HG03064 (cell line): ENCODE data around the gene HOXA2.

Source experiments
- ATAC-seq: cut with Tn5 transposase; IDR thresholded peaks from one replicate; pipeline ENCODE4 v1.9.1; 2021; ENCODE audit warnings: low read depth; ENCODE audit not compliant: unreplicated experiment

HOXA2 gene

DNA sequence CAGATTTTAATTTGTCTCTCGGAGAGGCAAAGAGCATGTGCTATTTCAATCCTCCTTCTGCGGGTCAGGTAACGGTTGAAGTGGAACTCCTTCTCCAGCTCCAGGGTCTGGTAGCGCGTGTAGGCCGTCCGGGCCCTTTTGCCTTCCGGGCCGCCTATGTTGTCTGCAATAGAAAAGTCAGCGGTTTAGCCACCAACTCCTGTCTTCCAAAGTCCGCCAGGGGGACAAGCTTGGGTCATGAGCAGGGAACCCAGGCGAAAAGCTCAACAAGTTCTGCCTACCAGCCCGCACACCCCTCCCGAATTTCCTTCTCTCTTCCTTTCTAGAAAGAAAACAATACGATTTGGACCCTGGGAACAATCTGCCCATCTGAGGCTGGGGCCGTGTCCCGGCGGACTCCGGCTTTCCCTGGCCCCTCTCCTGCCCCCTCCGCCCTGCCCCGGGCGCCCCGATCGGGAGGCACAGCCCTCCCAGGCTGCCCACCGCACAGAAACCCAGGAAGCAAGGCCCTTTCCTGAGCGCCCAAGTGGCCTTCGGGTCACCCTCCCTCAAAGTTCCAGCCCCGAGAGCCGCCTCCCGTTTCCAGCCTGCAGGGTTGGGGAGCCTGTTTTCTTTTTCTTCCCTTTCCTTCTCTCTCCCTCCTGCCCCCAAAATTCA lies 39.6 kb upstream of the HOXA2 start:
- ATAC-seq: no peak

DNA sequence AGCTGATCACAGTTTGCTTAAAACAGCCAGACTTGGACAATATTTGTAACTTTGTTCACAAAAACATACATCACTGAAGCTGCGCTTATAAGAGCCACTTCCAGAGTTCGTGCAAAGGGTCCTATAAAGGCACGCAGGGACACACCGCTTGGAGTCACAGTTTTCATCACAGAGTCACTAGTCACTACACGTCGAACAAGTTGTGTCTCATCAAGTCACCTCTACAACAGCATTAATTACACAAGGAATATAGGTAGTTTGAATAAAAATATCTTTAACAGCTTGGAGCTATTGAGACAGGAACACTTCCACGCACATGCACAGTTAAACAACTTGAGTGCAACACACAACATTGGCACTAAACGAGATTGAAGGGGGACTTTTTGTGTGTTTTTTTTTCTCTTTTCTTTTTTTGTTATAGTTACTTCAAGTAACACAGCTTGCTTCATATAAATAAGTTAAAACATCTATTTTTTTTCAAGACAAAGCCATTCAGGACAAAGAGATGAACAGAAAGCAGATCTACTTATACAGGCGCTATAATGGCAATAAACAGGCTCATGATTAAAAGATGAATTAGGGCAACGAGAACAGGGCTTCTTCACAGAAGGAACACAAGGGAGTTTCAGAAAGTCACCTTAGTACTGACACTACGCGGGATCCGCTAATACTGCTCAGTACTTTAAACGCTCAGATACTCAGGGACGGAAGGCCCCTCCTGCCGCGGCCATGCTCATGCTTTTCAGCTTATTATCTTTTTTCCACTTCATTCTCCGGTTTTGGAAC lies 38.8 kb upstream of the HOXA2 start:
- no peak for ATAC-seq

DNA sequence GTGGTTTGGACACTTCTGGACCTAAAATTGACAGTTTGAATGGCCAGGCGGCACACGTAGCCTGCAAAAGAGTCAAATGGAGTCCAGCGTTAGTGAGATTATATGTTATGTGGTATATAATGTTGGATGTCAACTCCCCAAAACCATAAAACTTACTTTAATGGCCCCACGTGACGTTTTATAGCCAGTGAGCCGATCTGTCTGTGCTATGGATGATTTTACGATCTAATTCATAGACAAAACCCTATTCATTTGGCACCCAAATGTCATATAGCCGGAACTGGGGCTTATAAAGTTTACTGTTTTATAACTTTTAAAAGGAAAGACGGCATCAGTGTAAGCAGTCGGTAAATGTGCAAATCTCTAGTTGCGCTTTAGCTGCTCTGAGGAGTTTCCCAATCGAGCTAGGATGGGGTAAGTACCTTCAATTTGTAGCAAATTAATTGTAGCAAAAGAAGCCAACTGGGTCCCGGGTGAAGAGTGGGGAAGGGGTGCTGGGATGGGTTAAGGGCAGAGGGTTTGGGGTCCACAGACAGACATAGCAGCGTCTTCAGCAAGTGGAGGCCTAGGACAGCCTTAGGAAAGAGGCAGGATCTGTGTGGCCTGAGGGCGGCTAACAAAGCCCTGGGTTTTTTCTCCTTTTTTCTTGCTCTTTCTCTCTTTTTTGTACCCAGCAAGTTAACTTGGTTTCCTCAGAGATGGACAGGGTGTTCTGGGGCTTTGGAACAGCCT lies 37.8 kb upstream of the HOXA2 start:
- no peak for ATAC-seq

DNA sequence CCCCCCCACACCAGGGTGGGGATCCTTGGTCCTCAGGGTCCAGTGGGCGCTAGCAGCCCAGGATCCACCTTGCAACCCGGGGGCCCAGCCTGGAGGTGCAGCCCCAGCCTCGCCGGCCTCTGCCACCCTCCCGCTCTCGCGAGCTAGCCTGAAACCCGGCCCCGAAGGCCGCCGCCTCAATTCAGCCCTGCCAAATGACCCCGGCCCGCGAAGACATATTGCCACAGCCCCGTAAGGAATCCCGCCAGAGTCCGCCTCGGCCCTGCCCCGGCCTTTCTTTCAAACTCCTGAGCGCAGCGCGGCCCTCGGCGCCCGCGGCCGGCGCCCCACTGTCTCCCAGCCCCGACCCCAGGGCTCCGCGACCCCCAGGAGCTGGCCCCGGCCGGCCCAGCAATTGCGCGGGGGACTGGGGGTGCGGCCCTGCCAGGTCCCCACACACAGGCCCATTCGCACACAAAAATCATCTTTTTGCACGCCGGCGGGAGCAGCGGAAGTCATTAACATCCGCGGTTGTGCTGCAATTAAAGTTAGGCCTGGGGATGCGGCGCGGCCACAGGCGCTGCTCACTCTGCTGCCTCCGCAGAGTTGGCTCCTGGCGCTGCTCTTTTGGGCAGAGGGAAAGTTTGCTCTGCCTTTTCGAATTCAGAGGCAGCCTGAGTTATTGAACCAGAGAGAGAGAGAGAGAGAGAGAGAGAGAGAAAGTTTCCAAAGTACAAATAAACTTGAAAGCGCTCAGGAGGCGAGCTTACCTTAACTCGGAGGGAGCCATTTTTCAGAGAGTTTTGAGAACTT lies 37.0 kb upstream of the HOXA2 start:
- ATAC-seq: no peak

DNA sequence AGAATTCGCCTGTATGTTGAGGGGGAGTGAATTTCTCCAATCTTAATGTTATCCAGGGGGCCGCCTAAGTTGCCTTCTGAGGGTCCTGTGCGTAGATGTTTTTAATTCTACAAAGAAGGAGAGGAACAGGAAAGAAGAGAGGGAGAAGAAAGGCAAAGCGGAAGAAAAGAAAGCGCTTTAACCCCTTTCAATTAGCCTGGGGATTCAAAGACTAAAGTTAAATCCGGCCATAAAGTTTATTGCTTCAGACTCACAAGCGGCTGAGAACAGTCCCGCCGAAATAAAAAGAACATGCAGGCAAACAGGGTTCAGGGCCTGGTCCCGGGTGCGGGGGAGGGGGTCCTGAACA lies 36.5 kb upstream of the HOXA2 start:
- no peak for ATAC-seq

DNA sequence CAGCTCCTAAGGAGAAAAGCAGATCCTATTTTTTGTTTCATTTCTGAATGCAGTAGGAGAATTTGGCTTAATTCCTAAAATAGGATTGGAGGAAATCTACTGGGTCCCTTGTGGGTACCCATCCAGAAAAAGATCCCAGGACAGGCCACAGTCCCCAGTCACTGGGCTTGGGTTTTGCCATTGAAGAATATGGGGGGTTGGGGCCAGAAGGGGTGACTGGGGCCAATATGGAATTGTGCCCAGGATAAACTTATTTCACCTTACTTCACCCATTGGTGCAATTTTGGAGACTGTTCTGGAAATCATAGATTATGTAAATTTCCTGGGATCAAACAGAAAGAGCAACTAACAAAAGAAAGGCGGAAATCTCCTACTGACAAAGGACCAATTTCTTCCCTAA lies 36.0 kb upstream of the HOXA2 start:
- no peak for ATAC-seq

DNA sequence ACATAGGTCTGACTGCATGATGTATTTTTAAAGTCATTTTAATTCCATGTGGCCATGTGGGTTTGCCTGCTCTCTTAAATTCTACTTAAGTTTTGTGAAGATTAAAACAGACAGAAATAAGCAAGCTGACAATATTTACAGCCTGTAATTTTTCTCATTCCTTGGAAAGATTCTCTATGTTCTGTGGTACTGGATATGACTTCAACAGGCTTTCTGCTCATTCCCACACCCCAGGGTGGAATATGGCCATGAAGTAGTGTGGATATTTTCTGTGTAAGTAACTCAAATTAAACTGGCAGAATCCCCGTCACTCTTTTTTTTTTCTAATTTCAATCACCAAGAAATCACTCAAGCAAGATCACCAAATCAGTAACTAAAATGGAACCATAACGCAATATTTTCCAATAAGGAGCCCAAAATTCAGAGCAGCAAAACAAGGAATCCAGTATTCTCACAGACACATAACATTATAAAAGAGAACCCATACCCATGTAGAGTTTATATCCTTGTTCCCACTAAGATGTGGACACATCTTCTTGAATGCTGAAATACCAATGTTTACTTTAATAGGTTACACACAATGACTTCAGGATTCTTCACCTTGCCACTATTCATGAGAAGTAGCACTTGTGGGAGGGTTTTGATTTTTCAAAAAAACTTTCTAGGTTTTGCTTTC lies 35.3 kb upstream of the HOXA2 start:
- ATAC-seq: no peak

DNA sequence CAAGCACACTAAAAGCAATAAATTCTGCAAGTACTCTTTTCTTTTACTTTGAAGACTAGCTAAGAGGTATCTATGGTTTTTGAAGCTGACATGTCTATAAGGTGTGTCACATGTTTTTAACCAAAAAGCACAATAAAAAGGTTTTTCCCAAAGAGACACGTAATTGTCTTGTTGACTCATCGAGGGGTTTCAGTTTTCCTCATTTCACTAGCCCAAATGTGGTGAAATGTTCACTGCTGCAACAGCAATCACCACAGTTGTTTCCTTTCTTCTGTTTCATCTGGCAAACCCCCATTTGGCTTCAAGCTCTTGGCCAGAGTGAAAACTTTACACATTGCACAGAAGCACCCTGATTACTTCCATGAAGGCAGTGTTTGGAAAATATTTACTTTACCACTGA lies 31.9 kb upstream of the HOXA2 start:
- ATAC-seq: no peak

DNA sequence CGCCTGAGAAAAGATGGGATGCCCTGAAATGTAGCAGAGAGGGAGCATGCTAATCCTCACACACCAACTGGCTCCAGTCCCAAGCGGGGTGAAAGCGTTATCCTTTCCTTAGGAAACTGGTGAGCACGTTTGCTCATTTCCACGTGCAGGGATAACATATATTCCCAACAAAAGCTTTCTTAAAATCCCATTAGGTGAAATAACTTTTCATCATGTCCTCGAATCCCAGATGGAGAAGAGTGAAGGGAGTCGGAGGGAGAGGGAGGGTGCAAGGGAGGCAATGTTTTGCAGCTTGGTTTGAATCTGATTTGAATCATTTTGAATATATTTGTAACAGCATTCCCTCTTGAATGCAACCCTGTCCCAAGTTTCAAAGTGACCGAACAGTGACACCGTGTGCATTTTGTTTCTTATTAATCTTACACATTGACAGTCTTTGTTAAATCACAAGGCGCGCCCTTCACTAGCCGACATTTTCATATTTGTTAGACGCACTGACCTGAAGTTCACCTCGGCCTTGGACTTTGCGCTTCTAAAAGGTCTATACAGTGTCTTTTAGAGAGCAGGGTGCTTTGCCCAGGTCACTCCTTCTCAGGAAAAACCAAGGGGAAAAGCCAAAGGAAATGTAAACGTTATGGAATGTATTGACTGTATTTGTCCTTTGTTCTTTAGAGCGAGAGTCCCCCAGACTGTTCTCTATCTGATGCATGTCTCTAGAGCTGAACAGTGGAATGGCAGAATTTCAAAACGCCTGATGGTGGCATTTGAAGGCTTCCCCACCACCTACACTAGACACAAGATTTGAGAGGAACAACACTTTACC lies 31.1 kb upstream of the HOXA2 start:
- no peak for ATAC-seq

DNA sequence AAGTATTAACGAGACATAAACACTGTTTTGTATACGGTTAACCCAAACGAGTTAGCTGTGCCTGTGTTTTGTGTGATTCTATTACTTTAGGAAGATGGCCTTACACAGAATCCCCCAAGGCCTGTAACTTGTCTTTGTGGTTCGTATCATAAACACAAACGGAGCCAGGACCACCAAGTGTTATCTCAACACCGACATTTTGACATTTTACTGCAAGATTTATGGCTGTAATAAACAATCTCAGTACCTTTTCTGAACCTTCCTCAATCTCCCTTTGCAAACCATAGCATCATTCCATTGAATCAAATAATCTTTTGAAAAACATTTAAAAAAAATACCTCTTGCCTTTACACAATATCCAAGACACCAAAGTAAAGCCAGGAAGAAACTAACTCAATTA lies 30.5 kb upstream of the HOXA2 start:
- ATAC-seq: no peak

DNA sequence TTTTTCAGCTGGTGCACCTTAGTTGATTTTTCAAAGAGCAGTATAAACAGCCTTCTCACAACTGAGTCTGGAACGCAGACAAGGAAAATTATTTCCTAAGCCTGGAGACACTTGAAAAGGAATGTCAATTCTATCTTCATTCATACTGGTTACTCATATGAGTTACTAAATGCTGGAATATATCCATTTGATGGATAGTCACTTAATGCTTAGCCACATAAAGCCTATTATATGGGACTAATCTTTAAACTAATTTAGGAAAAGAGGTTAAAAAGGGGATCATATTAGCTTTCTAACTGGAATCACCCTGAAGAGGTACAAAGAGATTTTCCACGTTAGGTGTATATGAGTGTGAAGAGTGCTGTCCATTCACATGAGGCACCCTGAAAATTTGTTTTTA lies 29.7 kb upstream of the HOXA2 start:
- ATAC-seq: no peak

DNA sequence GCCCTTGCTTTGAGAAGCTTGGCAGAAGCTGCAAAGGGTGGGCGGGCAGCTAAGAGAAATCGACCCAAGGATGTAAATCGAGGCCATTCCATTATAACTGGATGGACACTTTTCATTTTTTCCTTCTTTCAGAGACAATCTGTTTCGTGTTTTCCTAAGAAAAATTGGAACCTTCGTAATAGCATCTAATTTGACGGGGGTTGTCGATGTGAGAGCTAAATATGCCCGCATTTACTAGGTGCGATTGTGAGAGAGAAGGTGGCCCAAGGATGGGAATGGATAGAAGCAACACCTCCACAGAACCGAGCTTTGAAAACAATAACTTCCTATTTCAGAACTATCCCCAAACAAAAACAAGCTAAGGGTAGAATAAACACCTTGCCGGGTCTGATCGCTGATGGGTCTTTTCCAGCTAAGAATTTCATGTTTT lies 28.9 kb upstream of the HOXA2 start:
- no peak for ATAC-seq

DNA sequence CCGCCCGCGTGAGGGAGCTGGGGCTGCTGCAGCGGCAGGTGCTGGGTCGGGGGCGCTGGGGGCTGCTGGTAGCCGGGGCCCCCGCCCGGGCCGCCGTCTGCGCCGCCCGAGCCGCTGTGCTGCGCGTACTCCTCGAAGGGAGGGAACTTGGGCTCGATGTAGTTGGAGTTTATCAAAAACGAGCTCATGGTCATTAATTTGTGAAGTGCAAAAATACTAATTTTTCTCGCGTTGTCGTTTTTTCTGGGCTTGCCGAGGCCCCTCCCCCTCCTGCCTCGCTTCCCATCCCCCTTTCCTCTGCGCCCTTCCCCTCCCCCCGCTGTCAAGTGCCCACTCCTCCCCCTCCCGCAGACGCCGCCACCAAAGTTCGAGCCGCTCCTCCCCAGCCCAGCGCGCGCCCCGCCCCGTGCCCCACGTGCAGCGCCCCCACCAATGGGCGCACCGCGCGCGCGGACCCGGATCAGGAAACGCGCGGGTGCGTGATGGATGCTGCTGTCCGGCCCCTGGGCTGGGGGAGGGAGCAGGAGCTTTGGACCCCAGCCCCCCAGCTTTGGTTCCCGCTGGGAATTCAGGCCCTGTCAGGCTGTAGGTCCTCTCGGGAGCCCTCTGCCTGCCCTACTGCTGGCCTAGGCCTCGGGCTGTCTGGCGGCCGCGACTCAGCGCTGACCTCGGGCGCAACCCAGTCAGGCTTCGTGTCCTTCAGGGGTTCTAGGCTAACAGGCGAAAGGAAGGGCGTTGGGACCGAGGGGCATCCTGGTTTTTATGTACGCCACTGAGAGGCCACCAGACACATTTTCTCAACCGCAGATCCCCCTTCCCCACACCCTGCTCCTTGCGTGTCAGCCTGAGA lies 28.3 kb upstream of the HOXA2 start, which contains the start of gene HOXA4:
Gene HOXA4, minus strand, starts transcription at position 218 of the 850 bp plus-strand sequence. Its CDS starts 24 bp downstream, at position 194.
- no peak for ATAC-seq

DNA sequence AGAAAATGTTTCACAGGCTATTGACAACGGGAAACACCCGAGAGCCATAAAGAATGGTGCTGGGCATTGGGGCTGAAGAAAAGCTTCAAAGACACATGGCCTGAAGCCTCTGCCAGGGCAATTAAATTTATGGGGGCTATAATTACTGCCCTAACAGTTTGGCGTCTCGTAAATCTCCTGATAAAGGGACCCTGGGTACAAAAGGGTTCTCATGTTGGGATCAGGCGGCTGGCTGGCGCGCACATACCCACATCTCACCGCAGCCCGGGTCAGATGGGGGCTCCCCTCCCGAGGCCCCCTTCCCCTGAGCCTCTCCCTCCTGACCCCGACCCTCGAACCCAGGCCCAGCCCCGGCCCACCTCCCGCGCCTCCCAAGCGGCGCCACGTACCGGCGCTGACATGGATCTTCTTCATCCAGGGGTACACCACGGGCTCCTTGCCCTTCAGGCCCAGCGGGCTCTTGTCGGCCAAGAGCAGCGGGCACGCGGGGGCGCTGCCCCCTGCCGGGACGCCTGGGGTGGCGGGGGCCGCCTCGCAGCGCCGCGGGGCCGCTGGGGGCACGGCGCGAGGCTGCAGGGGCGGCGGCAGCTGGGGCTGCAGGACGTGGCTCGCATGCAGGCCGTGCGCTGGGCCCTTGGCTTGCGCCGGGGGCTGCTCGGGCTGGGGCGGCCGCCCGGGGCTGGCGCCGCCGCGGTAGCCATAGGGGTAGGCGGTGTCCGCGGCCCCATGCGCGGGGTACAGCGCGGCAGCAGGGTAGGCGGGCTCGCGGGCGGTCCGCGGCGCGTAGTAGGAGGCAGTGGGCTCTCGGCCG lies 27.5 kb upstream of the HOXA2 start:
- no peak for ATAC-seq

DNA sequence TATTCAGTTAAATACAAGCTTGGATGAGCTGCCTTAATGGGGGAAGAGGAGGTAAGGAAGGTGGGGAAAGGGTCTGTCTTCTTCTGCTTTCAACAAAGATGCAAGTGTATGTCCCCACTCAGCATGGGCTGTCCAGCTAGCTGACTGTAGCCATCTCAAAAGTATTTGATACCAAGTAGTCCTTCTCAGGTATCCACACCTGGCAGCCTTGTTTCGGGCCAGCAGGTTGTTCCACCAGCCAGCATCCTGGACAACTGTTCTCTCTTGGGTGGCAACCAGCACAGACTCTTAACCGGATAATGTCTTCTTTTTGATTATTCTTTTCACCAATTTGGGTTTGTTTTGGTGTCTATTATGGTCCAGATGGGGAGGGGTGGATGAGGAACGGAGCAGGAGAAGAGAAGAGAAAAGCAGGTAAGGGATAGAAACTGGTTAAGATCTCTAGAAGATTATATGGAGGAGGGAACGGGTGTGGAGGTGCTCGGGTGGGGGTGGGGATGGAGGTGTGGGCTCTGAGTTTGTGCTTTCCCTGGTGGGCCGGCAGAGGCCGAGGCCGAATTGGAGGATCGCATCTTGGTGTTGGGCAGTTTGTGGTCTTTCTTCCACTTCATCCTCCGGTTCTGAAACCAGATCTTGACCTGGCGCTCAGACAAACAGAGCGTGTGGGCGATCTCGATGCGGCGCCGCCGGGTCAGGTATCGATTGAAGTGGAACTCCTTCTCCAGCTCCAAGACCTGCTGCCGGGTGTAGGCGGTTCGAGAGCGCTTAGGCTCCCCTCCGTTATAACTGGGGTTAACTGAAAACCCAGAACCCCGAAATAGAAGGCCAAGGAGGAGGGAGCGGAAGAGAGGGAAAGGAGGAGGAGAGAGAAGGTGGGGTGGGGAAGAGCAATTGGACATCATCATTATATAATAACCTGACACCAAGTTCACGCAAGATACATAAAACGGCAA lies 26.6 kb upstream of the HOXA2 start:
- no peak for ATAC-seq

DNA sequence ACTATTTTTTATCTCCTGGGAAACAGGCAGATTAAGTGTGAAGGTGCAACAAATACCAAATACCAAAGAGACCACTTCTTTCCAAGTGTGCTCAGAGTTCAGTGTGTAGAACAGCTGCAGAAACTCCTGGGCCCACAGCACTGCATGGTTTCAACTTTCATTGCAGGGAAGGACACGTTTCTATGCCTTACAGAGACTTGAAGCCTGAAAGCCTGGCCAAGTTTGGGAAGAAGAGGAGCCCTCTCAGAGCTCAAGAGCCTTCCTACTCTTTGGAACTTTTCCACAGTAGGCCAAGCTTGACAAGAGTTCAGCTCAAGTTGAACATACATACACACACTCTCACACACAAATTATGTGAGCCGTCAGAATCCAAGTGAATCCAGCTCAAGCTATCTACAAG lies 25.6 kb upstream of the HOXA2 start:
- ATAC-seq: no peak
